HEK293T (cell line): ENCODE results near the gene HTR7.

Source experiments
- CTCF ChIA-PET: fragments of 350-600 bp; formaldehyde crosslinking; extraction: SDS; loops from one replicate; lab custom pipeline; 2021; ENCODE audit warnings: antibody characterized with exemption, inconsistent platforms; lab: Yijun Ruan, JAX
- POLR2A ChIA-PET: fragments of 350-600 bp; formaldehyde crosslinking; extraction: SDS; loops from one replicate; lab custom pipeline; 2020; ENCODE audit warnings: antibody characterized with exemption, inconsistent platforms; lab: Yijun Ruan, JAX
- DNase-seq: peaks from one replicate; pipeline ENCODE4 v3.0.0; 2012; ENCODE audit warnings: mixed read lengths; ENCODE audit errors: extremely low spot score
- ARNT ChIP-seq: fragments of 450-650 bp; IDR thresholded peaks from 2 replicates; pipeline ENCODE4 v1.6.1; 2017; ENCODE audit warnings: mild to moderate bottlenecking
- BHLHE40 ChIP-seq: fragments of 450-650 bp; IDR thresholded peaks from 2 replicates; pipeline ENCODE4 v1.6.1; 2016; ENCODE audit warnings: mild to moderate bottlenecking, moderate library complexity, borderline replicate concordance
- CTBP1 ChIP-seq: fragments of 450-650 bp; IDR thresholded peaks from 2 replicates; pipeline ENCODE4 v1.6.1; 2016; ENCODE audit warnings: borderline replicate concordance
- ELF4 ChIP-seq: fragments of 450-650 bp; IDR thresholded peaks from 2 replicates; pipeline ENCODE4 v1.6.1; 2017; ENCODE audit warnings: antibody characterized with exemption
- FOXA1 ChIP-seq: fragments of 450-650 bp; IDR thresholded peaks from 2 replicates; pipeline ENCODE4 v1.6.1; 2016; ENCODE audit warnings: mild to moderate bottlenecking
- FOXK2 ChIP-seq: fragments of 450-650 bp; IDR thresholded peaks from 2 replicates; pipeline ENCODE4 v1.6.1; 2016; ENCODE audit warnings: mild to moderate bottlenecking
- FOXM1 ChIP-seq: fragments of 450-650 bp; IDR thresholded peaks from 2 replicates; pipeline ENCODE4 v1.6.1; 2017; ENCODE audit warnings: mild to moderate bottlenecking, borderline replicate concordance
- HDGF ChIP-seq: fragments of 450-650 bp; IDR thresholded peaks from 2 replicates; pipeline ENCODE4 v1.6.1; 2017; ENCODE audit warnings: antibody characterized with exemption, borderline replicate concordance
- L3MBTL2 ChIP-seq: fragments of 450-650 bp; conservative IDR thresholded peaks from 2 replicates; pipeline ENCODE4 v1.6.1; 2016; ENCODE audit warnings: mild to moderate bottlenecking
- LEF1 ChIP-seq: fragments of 450-650 bp; IDR thresholded peaks from 2 replicates; pipeline ENCODE4 v1.6.1; 2017; ENCODE audit warnings: mild to moderate bottlenecking, borderline replicate concordance
- NFRKB ChIP-seq: fragments of 450-650 bp; IDR thresholded peaks from 2 replicates; pipeline ENCODE4 v1.6.1; 2016; ENCODE audit warnings: mild to moderate bottlenecking, moderate library complexity
- PKNOX1 ChIP-seq: fragments of 450-650 bp; IDR thresholded peaks from 2 replicates; pipeline ENCODE4 v1.6.1; 2016
- SP1 ChIP-seq: fragments of 450-650 bp; IDR thresholded peaks from 2 replicates; pipeline ENCODE4 v1.6.1; 2017
- SUZ12 ChIP-seq: fragments of 450-650 bp; IDR thresholded peaks from 2 replicates; pipeline ENCODE4 v1.6.1; 2016; ENCODE audit warnings: mild to moderate bottlenecking
- TARDBP ChIP-seq: fragments of 450-650 bp; IDR thresholded peaks from 2 replicates; pipeline ENCODE4 v1.6.1; 2016
- ZNF384 ChIP-seq: fragments of 450-650 bp; IDR thresholded peaks from 2 replicates; pipeline ENCODE4 v1.6.1; 2016

The HTR7 gene

GRCh38 chr10:90745565-90745964 lies 112.3 kb downstream of the HTR7 start:
- POLR2A ChIA-PET = no interaction called here
- DNase-seq = no peak
- TF ChIP-seq FOXM1 (no peak), ELF4 (no peak), TARDBP (no peak), ARNT (no peak), HDGF (no peak), LEF1 (no peak), BHLHE40 (no peak), FOXK2 (no peak), SUZ12 (no peak), CTBP1 (no peak), FOXA1 (no peak), PKNOX1 (no peak), SP1 (no peak), ZNF384 (no peak), NFRKB (no peak), L3MBTL2 (no peak)
- CTCF ChIA-PET = no interaction called here

- DNase-seq = no peak
- no peak for TF ChIP-seq BHLHE40
- no peak for TF ChIP-seq ZNF384
- no peak for TF ChIP-seq SP1
- TF ChIP-seq NFRKB = no peak
- ChIA-PET POLR2A (no interaction called here), CTCF (no interaction called here)
Measured at GRCh38 chr10:90743291-90743690, 114.5 kb downstream of the HTR7 start.

- DNase-seq = no peak
- TF ChIP-seq BHLHE40 (no peak), FOXA1 (no peak), LEF1 (no peak), PKNOX1 (no peak), TARDBP (no peak), HDGF (no peak), CTBP1 (no peak), FOXM1 (no peak), NFRKB (no peak), FOXK2 (no peak), L3MBTL2 (no peak), SUZ12 (no peak), ARNT (no peak)
- ChIA-PET CTCF (interaction anchor here (0.6 kb wide), 1 partner anchor 556 kb away, joined by 3 read pairs; no protein-coding TSS in a partner anchor), POLR2A (interaction anchor here (0.6 kb wide), 1 partner anchor 124 kb away, joined by 3 read pairs; no protein-coding TSS in a partner anchor)
Measured at GRCh38 chr10:90741926-90742565, 115.8 kb downstream of the HTR7 start.

GRCh38 chr10:90740265-90740664 lies 117.6 kb downstream of the HTR7 start:
- CTCF ChIA-PET = no interaction called here
- POLR2A ChIA-PET = no interaction called here
- no peak for DNase-seq
- no peak for TF ChIP-seq CTBP1
- TF ChIP-seq HDGF = no peak
- TF ChIP-seq FOXK2 = no peak
- no peak for TF ChIP-seq TARDBP
- TF ChIP-seq SUZ12 = no peak
- no peak for TF ChIP-seq PKNOX1
- no peak for TF ChIP-seq ARNT
- TF ChIP-seq FOXA1 = no peak
- TF ChIP-seq L3MBTL2 = no peak
- no peak for TF ChIP-seq LEF1
- no peak for TF ChIP-seq BHLHE40
- no peak for TF ChIP-seq NFRKB
- TF ChIP-seq SP1 = no peak
- no peak for TF ChIP-seq ELF4
- TF ChIP-seq ZNF384 = no peak
- no peak for TF ChIP-seq FOXM1

GRCh38 chr10:90738885-90739284 lies 119.0 kb downstream of the HTR7 start:
- CTCF ChIA-PET = interaction anchor here (0.6 kb wide), 1 partner anchor 19 kb away, joined by 3 read pairs; no protein-coding TSS in a partner anchor
- POLR2A ChIA-PET = no interaction called here
- TF ChIP-seq FOXK2 (no peak), L3MBTL2 (no peak), CTBP1 (no peak), HDGF (no peak), BHLHE40 (no peak), TARDBP (no peak), ARNT (no peak), SUZ12 (no peak), LEF1 (no peak), FOXA1 (no peak), ZNF384 (no peak)
- no peak for DNase-seq

- ChIA-PET POLR2A (no interaction called here), CTCF (interaction anchor here (1.0 kb wide), 1 partner anchor 54 kb away, joined by 3 read pairs; no protein-coding TSS in a partner anchor)
- DNase-seq = no peak
- TF ChIP-seq HDGF (no peak), FOXA1 (no peak), NFRKB (no peak), PKNOX1 (no peak), TARDBP (no peak), SP1 (no peak), SUZ12 (no peak), L3MBTL2 (no peak), ELF4 (no peak), ARNT (no peak), FOXK2 (no peak), ZNF384 (no peak), FOXM1 (no peak), LEF1 (no peak), BHLHE40 (no peak), CTBP1 (no peak)
Measured at GRCh38 chr10:90734415-90734814, 123.4 kb downstream of the HTR7 start.
